SW 1271 (cell line): Measurements from ENCODE around the gene TSPAN15.

Source experiments
- DNase-seq, 2 experiments: peaks; one replicate each; lab custom pipeline; 2025; lab: John Stamatoyannopoulos, UW

Gene TSPAN15

DNA sequence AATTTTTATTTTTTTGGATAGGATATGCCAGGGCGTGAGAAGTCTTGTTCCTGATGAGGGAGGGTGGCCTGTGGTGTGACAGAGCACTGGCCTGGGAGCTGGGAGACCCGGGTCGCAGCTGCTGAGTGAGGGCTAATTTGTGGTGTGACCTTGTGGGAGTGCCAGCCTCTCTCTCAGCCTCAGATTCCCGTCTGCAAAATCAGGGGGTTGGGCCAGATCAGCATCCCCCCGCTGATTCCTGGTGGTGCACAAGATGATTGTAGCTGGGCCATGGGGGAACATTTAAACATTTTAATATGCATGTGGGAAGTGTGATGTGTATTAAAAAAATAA is 14.9 kb downstream of the TSPAN15 start:
- DNase-seq = no peak

DNA sequence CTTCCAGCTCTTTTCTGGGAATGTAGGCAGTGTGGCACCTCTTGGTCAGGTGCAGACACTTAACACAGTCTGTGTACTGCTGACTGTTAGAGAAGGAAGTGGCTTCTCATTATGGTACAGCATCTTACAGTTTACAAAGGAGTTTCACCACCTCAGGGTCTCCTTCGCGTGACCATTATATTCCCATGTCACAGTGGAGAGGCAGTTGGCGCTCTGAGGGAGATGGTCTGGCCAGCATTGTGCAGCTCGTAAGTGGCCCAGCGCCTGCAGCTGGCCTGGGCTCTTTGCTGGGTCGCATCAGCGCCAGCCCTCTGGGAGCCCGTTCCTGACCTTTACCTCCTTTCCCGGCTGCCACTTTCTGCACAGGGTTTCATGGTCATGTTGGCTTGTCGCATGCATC is 15.4 kb downstream of the TSPAN15 start:
- DNase-seq = no peak

DNA sequence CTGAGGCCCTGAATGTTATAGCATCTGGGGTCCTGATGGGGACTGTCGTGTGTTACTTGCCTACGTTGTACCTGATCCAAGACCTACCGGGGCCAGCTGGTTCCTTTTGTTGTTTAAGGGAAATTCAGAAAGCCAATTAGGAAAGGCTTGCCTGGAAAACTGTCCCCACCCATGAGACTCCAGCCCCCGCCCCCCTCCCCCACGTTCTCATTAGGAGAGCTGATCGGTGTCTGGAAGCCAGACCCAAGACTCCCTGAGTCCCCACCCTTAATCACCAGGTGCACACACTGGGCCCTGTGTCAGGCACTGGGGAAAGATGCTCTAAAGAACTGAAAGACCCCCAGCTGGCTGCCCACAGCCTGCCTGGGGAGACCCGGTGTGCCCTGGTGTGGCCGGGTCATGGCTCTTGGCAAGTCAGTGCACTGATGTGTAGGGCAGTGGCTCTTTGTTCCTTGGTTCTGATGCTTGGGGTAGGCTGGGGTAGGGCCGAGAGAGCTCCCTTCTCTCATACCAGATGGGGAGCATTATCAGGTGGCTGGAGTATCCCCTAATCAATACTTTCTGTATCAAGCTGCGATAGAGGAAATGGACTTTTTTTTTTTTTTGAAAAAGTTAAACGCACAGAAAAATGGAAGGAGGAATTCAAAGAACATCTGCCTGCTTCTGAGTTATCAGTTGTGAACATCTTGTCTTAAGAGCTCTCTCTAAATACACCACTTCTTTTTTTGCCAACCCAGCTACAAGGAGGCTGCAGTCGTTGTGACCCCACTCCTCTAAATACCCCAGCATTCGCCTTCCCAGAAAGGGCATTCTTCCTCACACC is 16.9 kb downstream of the TSPAN15 start:
- no peak for DNase-seq

DNA sequence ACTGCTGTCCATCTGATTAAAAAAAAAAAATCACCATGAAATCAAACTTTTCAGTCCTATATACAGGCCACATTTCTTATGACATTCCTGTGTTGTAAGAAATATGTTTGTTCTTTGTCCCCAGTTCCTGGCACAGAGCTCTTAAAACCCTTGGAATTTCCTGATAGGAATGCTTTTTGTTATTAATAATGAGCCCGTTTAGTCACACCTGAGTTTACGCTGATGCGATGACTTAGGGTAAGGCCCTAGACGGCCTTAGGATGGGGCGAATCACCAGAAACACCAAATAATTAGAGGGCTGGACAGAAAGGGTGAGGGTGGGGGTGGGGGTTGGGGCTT is 17.5 kb downstream of the TSPAN15 start:
- DNase-seq = no peak

DNA sequence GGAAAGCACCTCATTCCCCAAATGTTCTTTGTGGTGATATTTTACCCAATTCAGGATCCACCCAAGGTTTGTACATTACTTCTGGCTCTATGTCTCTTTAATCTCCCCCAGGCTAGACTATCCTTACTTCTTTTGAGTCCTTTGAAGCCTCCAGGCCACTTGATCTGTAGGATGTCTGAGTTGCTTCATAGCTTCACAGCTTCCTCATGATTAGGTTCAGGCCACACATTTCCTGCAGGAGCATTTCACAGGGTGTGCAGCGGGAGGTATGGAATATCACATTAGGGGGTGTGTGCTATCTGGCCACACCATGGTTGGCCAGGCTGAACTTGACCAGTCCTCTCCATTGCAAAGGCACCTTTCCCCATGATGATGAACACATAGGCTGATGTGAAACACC is 18.7 kb downstream of the TSPAN15 start:
- DNase-seq = no peak

DNA sequence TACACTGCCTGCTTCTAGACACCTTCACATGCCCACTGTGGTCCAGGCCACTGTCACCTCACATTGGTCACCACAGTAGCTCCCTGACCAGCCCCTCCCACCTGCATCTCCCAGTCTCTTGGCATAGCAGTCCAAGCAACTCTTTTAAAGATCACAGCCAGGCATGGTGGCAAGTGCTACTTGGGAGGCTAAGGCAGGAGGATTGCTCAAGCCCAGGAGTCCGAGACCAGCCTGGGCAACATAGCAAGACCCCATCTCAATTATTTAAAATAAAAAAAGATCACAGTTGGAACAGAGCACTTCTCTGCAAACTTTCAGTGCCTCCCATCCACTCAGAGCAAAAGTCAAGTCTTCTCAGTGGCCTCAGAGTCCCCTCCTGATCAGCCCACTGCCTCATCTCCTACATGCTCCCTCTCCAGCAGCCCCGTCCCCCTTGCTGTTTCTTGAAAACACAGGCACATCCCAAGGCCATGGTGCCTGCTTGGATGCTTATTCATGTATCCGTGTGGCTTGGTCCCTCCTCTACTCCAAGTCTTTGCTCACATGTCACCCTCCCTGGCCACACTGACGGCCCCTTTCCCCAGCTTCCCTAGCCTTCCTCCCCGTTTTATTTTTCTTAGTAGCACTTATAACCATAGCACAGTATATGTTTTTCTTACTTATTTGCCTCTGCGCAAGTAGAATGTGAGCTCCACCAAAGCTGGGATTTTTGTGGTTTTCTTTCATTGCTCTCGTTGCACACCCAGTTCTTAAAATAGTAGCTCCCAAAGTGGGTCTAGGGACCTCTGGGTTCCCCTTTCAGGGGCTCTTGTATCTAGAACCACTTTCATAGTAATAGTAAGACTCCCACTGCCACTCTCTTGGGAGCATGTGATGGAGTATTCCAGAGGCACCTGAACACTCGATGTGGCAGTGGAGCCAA is 19.5 kb downstream of the TSPAN15 start:
- no peak for DNase-seq

DNA sequence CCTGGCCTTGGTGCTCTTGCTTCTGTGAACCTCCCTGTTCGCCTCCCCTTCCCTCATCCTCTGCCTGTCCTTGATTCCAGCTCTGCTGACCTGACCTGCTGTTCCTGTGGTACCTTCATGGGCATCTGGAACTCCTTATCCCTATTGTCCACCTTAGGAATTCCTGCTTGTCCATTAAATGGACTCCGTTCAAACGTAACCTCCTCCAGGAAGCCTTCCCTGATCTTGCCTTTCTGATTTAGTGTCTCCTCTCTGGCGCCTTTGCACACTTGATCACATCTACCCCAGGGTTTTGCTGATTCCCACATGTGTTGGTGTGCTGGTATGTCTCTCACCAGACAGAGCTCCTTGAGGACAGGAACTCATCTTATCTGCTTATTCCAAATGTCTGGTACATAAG is 20.9 kb downstream of the TSPAN15 start:
- no peak for DNase-seq

DNA sequence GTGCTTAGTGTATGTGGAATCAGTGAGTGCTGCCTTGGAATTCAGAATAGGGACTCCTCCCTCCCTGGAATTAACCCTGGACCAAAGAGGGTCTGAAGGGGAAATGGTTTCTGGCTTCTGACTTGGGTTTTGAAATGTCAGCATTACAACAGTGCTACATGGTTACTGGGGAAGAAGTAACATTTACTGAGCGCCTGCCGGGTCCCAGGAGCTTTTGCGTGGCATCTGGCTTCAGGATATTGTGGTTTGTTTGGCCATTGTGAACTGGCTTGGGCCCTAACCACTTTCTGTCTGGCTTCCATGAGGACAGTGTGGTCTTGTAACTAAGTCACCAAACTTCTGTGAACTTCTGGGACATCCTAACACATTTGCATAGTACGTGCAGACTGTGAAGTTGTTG is 21.3 kb downstream of the TSPAN15 start:
- DNase-seq = no peak

DNA sequence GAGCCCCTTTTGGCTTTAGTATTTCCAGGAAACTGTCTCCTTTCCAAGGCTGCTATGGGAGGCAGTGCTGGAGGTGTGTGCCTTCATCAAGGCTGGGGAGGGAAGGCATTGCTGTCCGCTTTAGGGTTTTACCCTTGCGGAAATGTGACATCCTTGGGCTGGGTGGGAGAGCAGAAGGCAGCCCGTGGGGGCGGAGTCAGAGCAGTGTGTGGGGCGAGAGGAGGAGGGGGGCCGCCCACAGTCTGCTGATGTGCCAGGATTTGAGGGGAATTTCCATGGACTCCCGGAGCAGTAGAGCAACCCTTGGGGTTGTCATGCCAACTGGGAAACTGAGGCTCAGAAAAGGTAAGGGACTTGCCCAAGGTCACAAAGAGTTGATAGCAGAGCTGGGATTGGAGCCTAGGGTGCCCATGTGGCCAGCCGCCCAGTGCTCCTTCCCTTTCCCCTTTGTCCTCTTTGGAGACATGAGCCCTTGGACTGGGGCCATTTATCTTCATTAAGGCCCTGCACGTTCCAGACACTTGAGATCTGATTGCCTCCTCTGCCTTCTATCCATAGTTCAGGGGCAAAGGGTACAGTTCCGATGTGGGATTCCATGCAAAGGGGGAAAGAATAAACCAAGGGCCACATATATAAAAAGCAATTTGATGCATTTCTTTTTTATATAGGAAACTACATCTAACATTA is 22.2 kb downstream of the TSPAN15 start:
- no peak for DNase-seq

DNA sequence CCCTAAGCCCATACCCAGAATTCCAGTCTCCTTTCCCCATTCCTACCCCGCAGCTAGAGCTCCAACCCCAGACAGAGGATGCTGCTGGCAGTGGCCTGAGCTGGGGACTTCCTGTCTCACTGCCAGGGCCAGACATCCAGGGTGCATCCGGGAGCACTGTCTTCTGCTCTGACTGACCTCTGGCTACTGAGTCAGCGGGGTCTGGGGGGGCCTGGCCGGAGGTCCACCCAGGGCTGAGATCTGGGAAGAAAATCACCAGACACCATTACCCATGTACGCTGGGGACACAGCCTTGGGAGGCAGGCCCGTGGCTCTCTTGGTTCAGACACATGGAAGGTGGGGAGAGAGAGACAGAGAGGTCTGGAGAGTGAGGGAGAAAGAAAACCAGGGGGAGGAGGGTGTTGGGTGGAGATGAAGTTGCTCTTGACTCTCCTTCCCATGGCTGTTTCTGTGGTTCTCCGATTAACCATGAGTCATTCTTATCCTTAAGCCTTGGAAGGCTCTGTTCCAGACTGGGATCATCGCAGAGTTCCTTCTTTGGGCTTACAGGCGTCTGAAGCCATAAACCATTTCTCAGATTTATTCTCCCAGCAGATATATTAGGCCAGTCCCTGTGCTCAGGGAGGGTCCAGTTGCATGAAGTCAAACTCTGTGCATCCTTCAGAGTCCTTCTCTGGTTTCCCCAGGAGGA is 23.6 kb downstream of the TSPAN15 start:
- no peak for DNase-seq

DNA sequence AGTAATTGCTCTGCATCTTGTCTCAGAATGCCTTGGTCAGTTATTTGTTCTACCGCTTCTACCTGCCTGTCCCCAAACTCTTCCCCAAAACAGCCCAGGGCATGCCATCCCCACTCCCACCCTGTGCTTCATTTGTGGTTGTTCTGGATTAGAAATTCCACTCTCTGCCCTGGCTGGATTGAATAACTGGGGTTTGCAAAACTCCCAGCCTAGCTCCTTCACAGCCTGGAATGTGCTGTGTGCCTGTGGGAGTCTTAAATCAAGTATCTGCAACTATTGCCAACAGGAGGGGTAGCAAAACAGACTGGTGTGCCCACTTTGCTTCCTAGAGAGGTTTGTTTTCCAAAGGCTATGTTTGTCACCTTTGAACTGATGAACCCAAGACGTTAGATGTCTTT is 24.2 kb downstream of the TSPAN15 start:
- no peak for DNase-seq

DNA sequence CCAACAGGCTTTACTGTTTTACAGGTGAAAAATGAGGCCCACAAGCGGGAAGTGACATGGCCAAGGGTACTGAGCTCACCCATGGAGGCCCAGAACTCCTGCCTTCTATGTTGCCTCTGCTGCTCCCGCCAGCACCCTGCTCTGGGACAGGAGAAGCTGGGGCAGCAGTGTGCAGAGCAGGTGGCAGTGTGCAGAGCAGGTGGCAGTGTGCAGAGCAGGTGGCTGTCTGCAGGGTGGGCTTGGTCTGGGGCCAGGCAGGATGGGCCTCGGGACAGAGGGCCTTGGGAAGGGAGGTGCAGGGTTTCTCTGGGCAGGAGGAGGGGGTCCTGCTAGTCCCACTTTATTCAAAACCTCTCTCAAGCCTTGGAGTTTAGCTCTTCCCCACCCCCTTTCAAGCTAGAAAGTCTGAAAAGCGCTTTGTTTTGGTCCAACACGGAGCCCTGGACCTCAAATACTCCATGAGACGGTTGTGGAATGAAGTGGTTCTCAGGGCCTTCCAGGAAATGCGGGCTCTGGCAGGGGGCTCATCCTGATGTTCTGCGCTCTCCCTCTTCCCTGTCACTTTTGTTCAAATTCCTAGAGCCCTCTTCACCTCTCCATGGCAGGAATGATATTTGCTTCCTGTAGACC is 26.8 kb downstream of the TSPAN15 start:
- DNase-seq = no peak

DNA sequence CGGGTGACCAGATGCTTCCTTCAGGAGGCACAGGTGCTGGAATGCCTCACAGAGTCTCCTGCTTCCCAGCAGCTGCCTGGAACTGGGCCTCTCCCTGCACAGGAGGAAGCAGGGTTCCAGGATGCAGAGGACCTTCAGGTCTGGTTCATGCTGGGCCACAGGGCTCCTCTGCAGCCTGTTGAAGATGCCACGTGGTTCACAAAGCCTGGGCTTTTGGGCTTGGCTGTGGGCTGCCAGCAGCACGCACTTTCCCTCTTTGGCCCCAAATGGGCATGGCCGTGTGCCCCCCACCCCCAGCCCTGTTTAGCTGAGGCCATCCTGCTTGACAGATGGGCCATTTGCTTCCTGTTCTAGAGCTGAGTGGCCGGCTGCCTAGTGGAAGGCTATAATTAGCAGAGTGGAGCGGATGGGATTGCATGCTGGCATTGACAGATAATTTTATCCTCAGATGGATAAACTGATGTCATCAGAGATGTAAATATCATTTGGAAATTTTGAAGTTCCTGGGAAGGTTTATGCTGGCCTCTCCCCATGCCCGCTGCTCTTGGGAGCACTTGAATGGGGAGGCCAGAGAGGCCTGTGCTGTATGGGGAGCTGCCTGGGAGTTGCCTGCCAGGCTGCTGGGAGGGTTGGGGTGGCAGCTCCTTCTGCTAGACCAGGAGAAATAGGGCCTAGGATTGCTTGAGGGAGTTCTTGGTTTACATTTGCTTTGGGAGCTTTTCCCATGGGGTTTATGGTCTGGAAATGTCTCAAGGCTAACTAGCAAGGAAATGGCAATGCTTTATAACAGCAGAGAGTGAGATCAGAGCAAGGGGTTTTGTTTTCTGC is 28.2 kb downstream of the TSPAN15 start:
- no peak for DNase-seq

DNA sequence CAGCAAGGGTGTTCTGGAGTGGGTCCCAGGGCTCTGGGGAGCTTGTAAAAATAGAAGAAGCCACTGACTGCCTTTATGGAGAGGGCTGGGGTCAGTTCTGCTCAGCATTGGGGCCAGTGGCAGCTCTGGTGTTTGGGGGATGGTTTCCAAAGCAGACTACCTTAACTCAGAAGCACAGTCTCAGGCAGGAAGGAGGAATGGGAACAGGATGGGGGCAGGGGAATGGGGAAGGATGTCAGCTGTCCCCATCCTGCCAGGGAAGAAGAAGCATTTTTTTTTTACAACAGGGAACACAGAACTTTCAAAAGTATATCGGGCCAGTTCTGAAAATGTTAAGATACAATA is 28.8 kb downstream of the TSPAN15 start:
- DNase-seq = no peak

DNA sequence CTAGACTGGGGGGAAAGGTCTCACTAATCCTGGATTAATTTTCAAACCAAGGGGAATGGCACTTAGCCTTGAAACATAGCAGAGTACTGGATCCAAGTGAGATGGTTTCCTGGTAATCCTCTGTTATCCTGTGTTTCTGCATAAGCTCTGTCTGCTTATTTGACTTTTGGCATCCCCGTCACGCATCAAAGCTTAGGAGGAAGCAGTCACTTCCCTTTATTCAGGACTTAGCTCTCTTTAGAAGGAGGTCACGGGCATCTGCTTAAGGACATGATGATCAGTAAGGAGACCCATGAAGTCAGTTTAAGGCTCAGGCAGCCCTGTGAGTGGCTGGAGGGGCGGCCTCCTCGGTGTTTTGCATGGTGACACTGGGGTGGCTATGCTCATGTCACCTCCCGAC is 30.0 kb downstream of the TSPAN15 start:
- DNase-seq = no peak

DNA sequence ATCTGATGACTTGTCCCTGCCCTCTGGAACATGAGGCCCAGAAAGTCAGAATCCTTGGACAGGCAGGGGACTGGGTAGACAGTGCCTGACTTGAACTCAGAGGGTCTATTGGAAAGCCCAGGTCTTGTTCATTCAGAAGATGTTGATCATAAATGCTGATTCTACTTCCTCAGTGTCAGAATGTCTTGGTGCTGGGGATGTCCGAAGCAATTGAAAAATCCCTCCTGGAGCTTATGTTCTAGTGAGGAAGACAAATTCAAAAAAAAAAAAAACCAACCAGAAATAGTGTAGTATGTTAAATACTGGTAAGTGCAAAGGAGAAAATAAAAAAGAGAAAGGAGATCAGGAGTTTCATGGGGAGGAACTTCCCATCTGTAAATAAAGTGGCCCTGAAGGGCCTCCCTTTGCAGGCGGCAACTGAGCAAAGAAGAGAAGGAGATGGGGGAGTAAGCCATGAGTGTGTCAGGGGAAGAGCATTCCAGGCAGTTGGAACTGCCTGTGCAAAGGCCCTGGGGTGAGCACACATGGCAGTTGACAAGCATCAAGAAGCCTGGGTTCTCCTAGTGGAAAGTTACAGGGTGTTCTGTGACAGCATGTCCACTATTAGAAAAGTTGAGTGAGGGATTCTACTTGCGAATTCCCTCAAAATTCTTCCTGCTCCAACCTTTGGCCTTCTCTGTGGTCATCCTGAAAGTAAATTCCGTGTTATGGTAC is 30.7 kb downstream of the TSPAN15 start:
- no peak for DNase-seq

DNA sequence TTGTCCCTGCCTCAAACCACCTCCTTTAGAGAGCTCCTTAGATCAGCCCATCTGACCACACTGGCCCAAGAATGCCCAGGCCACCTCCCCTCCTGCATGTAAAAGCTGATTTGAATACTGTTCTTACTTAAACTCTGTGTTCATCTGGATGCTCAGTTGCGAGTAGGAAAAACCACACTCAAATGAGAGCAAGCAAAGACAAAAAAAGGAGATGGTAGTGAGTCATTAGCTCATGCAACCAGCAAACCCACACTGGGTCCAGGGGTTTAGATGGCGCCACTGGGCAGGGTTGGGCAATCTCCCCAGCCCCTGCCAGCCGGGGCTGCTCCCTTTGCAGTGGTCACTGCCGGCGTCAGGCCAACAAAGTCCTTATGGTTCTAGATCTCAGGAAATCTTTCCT is 32.7 kb downstream of the TSPAN15 start:
- DNase-seq = no peak

DNA sequence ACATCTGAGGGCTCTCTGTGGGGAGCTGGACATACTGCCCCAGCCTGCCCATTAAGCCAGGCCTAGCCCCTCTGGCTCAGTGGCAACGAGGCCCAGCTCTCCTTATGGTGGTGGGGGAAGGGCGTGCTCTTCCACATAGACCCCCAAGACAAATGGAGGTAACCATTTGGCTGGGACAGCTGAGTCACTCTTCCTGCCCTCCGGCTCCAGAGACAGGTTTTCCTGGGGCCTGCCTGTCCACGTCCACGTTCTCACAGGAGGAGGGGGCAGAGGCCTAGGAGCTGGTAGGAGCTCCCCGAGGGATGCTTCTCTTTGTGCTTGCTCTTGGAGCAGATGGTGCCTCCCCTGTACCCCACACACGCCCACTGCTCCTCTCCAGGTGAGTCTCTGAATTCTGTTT is 33.5 kb downstream of the TSPAN15 start:
- no peak for DNase-seq

DNA sequence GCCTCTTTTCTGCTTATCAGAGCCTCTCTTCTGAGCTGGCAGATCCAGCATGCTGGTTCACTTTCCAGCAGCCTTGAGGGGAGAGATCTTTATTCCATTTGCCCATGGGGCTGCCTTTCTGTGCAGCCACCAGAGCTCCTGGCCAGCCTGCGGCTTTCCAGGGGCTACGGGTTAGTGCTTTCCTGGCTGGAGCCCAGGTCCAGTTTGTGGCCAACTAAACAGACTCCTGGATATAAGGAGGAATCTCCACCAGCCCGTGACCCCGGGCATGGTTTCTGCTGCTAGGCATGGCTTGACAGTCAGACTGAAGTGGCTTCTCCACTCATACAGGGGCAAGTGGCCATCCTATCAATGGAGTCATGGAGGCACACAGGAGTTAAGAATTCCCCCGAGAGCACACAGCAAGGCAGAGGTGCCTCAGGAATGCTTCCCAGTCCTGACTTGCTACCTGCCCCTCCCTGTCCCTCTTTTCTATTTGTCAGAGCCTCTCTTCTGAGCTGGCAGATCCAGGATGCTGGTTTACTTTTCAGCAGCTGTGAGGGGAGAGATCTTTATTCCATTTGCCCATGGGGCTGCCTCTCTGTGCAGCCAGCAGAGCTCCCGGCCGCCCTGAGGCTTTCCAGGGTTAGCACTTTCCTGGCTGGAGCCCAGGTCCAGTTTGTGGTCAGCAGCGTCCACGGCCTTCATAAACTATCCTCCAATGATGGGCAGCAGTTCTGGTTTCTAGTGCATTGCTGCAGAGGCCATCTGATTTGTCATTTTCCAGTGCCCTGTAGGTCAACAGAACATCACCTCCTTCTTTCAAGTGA is 35.9 kb downstream of the TSPAN15 start:
- no peak for DNase-seq
